ENCODE measurements around the gene IGFBP6.

IGFBP6 gene

GRCh38 chr12:53122961-53123468 is 25.5 kb downstream of the IGFBP6 start:
- Histone ChIP-seq H3K79me2 (ENCODE audit: low read length) (no peaks in the 10 kb centered on the region), H3F3A (ENCODE audit: insufficient read depth, low read length) (no peaks in the 10 kb centered on the region), H3K27me3 (replicated peaks; ENCODE audit: insufficient read depth, low read length) (no peaks in the 10 kb centered on the region), H3K4me2 (ENCODE audit: low read depth, low read length) (no peak overlapping the region), H3K4me1 (ENCODE audit: low read length) (no peaks in the 10 kb centered on the region), H3K9me3 (replicated peaks; ENCODE audit: insufficient read depth, low read length) (no peaks in the 10 kb centered on the region), H3K9ac (ENCODE audit: low read length) (no peak overlapping the region), H2AFZ (ENCODE audit: low read length) (no peak overlapping the region), H3K9me2 (replicated peaks; ENCODE audit: insufficient read depth, low read length) (no peaks in the 10 kb centered on the region), H3K36me3 (replicated peaks; ENCODE audit: insufficient read depth, low read length) (no peaks in the 10 kb centered on the region), H3K4me3 (ENCODE audit: low read length) (no peak overlapping the region), H3K27ac (ENCODE audit: low read length) (no peak overlapping the region), H4K20me1 (ENCODE audit: insufficient read depth, low read length) (no peaks in the 10 kb centered on the region)
- DNase-seq = no peak
- TF ChIP-seq EZH2 (optimal IDR thresholded peaks at IDR 0.05; ENCODE audit: low read depth, low read length) (no peak), EZH2phosphoT487 (IDR thresholded peaks at IDR 0.05; ENCODE audit: low read length) (no peak), CTCF (IDR thresholded peaks at IDR 0.05; ENCODE audit: low read length) (no peak)

DNA sequence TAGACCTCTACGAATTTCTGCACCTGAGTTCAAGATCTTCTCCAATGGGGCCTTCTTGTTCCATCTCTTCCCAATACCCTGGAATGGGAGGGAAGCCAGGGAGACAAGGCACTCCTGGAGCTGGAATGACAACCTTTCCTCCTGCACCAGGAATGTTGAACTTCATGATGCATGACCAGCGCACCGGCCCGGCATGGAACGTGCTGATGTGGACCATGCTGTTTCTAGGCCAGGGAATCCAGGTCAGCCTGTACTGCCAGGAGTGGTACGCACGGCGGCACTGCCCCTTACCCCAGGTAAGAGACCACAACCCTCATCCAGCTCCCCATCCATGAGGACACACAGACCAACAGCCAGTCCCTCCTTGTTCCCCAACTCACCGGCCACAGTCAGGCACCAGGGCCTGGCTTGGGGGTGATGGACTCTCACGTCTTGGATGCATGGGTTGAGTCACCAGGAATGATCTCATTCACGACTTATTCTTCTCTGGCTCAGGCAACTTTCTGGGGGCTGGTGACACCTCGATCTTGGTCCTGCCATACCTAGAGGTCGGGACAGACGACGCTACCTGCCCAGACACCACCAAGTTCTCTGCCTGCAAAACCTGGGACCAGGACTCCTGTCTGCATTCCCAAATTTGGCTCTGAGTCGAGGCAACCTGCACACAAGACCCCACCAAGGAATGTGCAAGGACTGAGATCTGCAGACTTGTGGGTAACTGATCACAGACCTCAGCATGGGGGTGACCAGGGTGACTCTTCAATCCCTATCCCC is 26.3 kb downstream of the IGFBP6 start:
- Histone ChIP-seq H3K4me1 (ENCODE audit: low read length) (no peaks in the 10 kb centered on the region), H3F3A (ENCODE audit: insufficient read depth, low read length) (no peaks in the 10 kb centered on the region), H3K36me3 (replicated peaks; ENCODE audit: insufficient read depth, low read length) (no peaks in the 10 kb centered on the region), H2AFZ (ENCODE audit: low read length) (no peak overlapping the region), H3K9me2 (replicated peaks; ENCODE audit: insufficient read depth, low read length) (no peaks in the 10 kb centered on the region), H3K27ac (ENCODE audit: low read length) (no peak overlapping the region), H3K79me2 (ENCODE audit: low read length) (no peaks in the 10 kb centered on the region), H4K20me1 (ENCODE audit: insufficient read depth, low read length) (no peaks in the 10 kb centered on the region), H3K27me3 (replicated peaks; ENCODE audit: insufficient read depth, low read length) (no peaks in the 10 kb centered on the region), H3K4me3 (ENCODE audit: low read length) (no peak overlapping the region), H3K9me3 (replicated peaks; ENCODE audit: insufficient read depth, low read length) (no peaks in the 10 kb centered on the region), H3K4me2 (ENCODE audit: low read depth, low read length) (no peak overlapping the region), H3K9ac (ENCODE audit: low read length) (no peak overlapping the region)
- no peak for TF ChIP-seq EZH2phosphoT487 (IDR thresholded peaks at IDR 0.05; ENCODE audit: low read length)
- TF ChIP-seq EZH2 (optimal IDR thresholded peaks at IDR 0.05; ENCODE audit: low read depth, low read length) = no peak
- no peak for TF ChIP-seq CTCF (IDR thresholded peaks at IDR 0.05; ENCODE audit: low read length)
- DNase-seq = no peak

DNA sequence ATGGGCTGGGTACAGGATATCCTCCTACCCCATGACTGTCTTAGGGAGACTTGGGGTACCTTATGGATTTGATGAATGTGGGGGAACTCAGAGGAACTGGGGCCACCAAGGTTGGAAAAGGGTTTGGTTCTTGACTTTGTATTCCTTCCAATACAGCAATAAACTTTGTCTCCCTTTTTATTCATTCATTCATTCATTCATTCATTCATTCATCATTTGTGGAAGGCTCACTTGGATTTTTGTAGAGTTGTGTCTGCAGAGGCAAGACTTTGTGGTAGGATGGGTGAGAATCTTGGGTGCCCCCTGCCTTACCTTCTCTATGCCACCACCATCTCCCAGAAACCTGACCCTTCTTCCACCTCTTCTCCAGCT is 26.9 kb downstream of the IGFBP6 start:
- Histone ChIP-seq H3K4me1 (ENCODE audit: low read length) (no peaks in the 10 kb centered on the region), H3K79me2 (ENCODE audit: low read length) (no peaks in the 10 kb centered on the region), H3K27me3 (replicated peaks; ENCODE audit: insufficient read depth, low read length) (no peaks in the 10 kb centered on the region), H3F3A (ENCODE audit: insufficient read depth, low read length) (no peaks in the 10 kb centered on the region), H2AFZ (ENCODE audit: low read length) (no peak overlapping the region), H3K4me3 (ENCODE audit: low read length) (no peak overlapping the region), H3K36me3 (replicated peaks; ENCODE audit: insufficient read depth, low read length) (no peaks in the 10 kb centered on the region), H3K27ac (ENCODE audit: low read length) (no peak overlapping the region), H3K9ac (ENCODE audit: low read length) (no peak overlapping the region), H4K20me1 (ENCODE audit: insufficient read depth, low read length) (no peaks in the 10 kb centered on the region), H3K4me2 (ENCODE audit: low read depth, low read length) (no peak overlapping the region), H3K9me2 (replicated peaks; ENCODE audit: insufficient read depth, low read length) (no peaks in the 10 kb centered on the region), H3K9me3 (replicated peaks; ENCODE audit: insufficient read depth, low read length) (no peaks in the 10 kb centered on the region)
- TF ChIP-seq EZH2phosphoT487 (IDR thresholded peaks at IDR 0.05; ENCODE audit: low read length) (no peak), CTCF (IDR thresholded peaks at IDR 0.05; ENCODE audit: low read length) (no peak), EZH2 (optimal IDR thresholded peaks at IDR 0.05; ENCODE audit: low read depth, low read length) (no peak)
- no peak for DNase-seq
